Upper lobe of left lung (tissue), 6 donors: ENCODE results near the gene CACNA2D2. TPM values are rescaled to one million over a fixed set of nuclear protein-coding genes. Genes with fewer than 3 reads are reported as not detected.
A peak's percentile ranks its signal among the peaks of the same experiment; 100 is the strongest.

ENCODE experiments used
- ATAC-seq, 2 donors: fragments of 200-7000 bp; cut with Tn5 transposase; one replicate each; pipeline ENCODE4 v1.9.1; 2022; ENCODE audit warnings: mild to moderate bottlenecking in 2 of 2, moderate library complexity in 2 of 2; ENCODE audit not compliant: low FRiP score in 2 of 2
- DNase-seq, 2 donors: peaks; one replicate each; pipeline ENCODE4 v3.0.0-alpha.2; 2019 to 2020
- H3K27ac ChIP-seq, 4 donors: fragments of 200-600 bp; sonication (generic); one replicate each; pipeline ENCODE4 v1.5.1; 2016 to 2019
- H3K27me3 ChIP-seq, 4 donors: fragments of 200-600 bp; sonication (generic); one replicate each; pipeline ENCODE4 v1.5.1; 2017 to 2019
- H3K36me3 ChIP-seq, 4 donors: fragments of 200-600 bp; sonication (generic); one replicate each; pipeline ENCODE4 v1.5.1; 2016 to 2019
- H3K4me1 ChIP-seq, 4 donors: fragments of 200-600 bp; sonication (generic); one replicate each; pipeline ENCODE4 v1.5.1; 2018 to 2019
- H3K4me3 ChIP-seq, 4 donors: fragments of 200-600 bp; sonication (generic); one replicate each; pipeline ENCODE4 v1.5.1; 2017 to 2019; ENCODE audit warnings: mild to moderate bottlenecking in 2 of 4, moderate library complexity in 1 of 4
- H3K9me3 ChIP-seq, 4 donors: fragments of 200-600 bp; sonication (generic); one replicate each; pipeline ENCODE4 v1.5.1; 2018 to 2019
- EP300 ChIP-seq, 4 donors: sonication (generic); formaldehyde crosslinking; IDR thresholded peaks; one replicate each; pipeline ENCODE4 v1.5.1; 2017; ENCODE audit warnings: antibody characterized with exemption in 4 of 4, control low read depth in 2 of 4
- POLR2A ChIP-seq, 4 donors: fragments of 450-650 bp; IDR thresholded peaks; one replicate each; pipeline ENCODE4 v1.5.1; 2016 to 2017; ENCODE audit warnings: antibody characterized with exemption in 4 of 4, mild to moderate bottlenecking in 2 of 4
- POLR2AphosphoS5 ChIP-seq, 2 donors: sonication (generic); formaldehyde crosslinking; IDR thresholded peaks; one replicate each; pipeline ENCODE4 v1.5.1; 2017; ENCODE audit warnings: antibody characterized with exemption in 2 of 2
- WGBS, 2 donors: methylation state at CpG; one replicate each; pipeline ENCODE4 v1.1.5; 2017 to 2018; 5-methylcytosine and 5-hydroxymethylcytosine counted together
- total RNA-seq, 6 donors: library from RNA; depleted of rRNA in 4 of 6; stranded (reverse); fragments of >200 nt in 4 of 6; gene quantifications; one replicate each; pipeline versions ENCODE4 v1.1.0 to v1.2.1, GENCODE V29; 2016 to 2021
- TF ChIP-seq, protein P1 (sequence below), 6 experiments: fragments of 450-650 bp in 4 of 6; fragments of 200-600 bp in 2 of 6; sonication (generic) in 2 of 6; IDR thresholded peaks; one replicate each; pipeline ENCODE4 v1.5.1; 2016 to 2019; ENCODE audit warnings: antibody characterized with exemption in 6 of 6
- donor health status: DM: no; HTN: no; CAD: no; lungs with moderate emphysema.
- donor health status: DM: no; HTN: yes; CAD: no; lungs with severe emphysema.

Gene CACNA2D2
- total RNA-seq, 6 donors from 2014 or later: 71.5 to 213 (median 113) TPM

DNA sequence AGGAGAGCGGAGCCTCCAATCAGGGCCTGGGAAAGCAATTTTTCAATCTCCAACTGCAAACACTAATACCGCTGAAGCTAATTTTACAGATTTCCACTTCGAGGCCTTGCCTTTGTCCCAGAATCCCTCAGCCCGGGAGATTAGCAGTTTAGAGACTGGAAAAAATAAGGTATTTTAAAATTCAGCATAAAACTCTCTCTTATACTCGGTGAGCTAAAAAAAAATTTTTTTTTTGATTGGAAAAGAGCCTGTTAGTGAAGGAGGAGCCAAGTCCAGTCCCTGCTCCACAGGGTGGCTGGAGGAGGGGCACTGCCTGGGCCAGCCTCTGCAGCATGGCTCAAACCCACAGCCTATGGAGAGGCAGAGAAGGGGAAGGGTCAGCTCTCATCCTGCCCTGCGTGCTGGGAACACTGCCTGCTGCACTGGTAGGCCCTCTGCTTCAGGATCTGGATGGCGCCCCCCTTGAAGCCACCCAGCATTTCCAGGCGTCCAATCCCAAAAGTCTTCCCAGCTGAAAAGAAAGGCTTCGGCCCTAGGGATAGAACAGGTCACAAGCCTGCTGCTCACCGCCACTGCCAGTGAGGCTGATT, 48.9 kb downstream of the CACNA2D2 start:
- Histone ChIP-seq H3K9me3 (no peaks in the 10 kb centered on the region), H3K4me3 (no peak overlapping the region), H3K36me3 (no peaks in the 10 kb centered on the region), H3K27ac (peak overlapping the region in 2 of 4 donors; percentile 10 to 30), H3K4me1 (peaks cover 5 to 35% (median 17%) of the 10 kb centered on the region in 4 donors), H3K27me3 (no peaks in the 10 kb centered on the region)
- DNase-seq: peak in 1 of 2 donors; percentile 22
- ATAC-seq: no peak
- WGBS, 2 donors: 75 to 87% methylated on average over 6 to 10 of the region's 10 CpGs
- TF ChIP-seq POLR2A (IDR thresholded peaks at IDR 0.05): no peak
- TF ChIP-seq, protein P1, sequence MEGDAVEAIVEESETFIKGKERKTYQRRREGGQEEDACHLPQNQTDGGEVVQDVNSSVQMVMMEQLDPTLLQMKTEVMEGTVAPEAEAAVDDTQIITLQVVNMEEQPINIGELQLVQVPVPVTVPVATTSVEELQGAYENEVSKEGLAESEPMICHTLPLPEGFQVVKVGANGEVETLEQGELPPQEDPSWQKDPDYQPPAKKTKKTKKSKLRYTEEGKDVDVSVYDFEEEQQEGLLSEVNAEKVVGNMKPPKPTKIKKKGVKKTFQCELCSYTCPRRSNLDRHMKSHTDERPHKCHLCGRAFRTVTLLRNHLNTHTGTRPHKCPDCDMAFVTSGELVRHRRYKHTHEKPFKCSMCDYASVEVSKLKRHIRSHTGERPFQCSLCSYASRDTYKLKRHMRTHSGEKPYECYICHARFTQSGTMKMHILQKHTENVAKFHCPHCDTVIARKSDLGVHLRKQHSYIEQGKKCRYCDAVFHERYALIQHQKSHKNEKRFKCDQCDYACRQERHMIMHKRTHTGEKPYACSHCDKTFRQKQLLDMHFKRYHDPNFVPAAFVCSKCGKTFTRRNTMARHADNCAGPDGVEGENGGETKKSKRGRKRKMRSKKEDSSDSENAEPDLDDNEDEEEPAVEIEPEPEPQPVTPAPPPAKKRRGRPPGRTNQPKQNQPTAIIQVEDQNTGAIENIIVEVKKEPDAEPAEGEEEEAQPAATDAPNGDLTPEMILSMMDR (IDR thresholded peaks at IDR 0.05): no peak
- TF ChIP-seq POLR2AphosphoS5 (IDR thresholded peaks at IDR 0.05): no peak
- TF ChIP-seq EP300 (IDR thresholded peaks at IDR 0.05): no peak

DNA sequence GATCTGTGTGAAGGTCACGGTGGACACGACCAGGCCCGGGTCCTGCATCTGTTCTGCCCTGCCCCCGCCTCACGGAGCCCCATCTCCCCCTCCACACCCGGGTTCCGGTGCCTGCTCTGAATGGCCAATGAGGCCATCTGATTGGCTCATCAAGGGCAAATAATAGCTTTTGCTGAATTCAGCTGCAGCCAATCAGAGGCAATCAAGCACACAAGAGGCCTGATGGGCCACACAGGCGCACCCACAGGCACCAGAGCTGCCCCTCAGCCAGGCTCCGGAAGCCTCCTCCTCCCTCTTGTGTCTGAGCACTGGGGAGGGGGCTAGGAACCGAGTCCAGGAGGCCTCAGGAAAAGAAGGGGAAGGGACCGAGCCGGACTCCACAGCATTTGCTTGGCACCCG, 49.5 kb downstream of the CACNA2D2 start:
- ATAC-seq: no peak
- no peak for DNase-seq
- WGBS, 2 donors: 78 to 88% methylated on average over 11 to 13 of the region's 13 CpGs

DNA sequence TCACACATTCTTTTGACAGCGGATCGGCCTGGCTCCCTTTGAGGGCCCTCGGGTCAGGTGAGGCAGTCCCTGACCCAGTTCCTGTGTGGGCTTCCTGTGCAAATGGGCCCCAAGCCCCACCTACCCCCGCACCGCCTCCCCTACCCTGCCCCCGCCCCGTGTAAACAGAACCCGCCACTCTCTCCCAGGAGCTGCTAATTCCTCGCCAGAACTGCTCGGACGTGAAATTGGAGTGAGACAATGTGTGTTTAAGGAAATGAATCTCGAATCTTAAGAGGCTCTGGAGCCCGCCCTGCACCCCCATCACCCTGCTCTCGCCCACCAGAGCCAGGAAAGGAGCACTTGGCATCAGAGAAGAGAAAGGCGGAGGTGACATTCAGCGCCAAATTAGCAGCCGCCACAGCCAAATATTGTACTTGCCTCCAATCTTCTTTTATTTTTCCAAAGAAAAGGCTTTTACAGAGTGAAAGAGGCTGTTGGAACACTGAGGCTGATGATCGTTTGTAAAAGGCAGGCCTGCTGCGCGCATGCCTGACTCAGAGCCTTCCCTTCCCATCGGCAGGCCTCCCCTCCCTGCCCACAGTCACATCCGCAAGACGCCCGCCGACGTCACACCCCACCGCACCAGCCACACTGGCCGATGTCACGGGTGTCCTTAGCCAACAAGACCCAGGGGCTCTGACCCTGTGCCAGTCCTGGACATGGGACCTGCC, 53.1 kb downstream of the CACNA2D2 start:
- ATAC-seq: peak; percentile 74 to 79
- DNase-seq: peak; percentile 94 to 95
- WGBS, 2 donors: 25 to 31% methylated on average over 21 to 29 of the region's 29 CpGs
- Histone ChIP-seq H3K9me3 (no peaks in the 10 kb centered on the region), H3K4me3 (peak overlapping the region in 3 of 4 donors; percentile 14 to 35 (median 20)), H3K4me1 (peaks cover 10 to 73% (median 51%) of the 10 kb centered on the region in 4 donors), H3K27ac (peak overlapping the region; percentile 77 to 91 (median 83)), H3K27me3 (no peaks in the 10 kb centered on the region), H3K36me3 (no peaks in the 10 kb centered on the region)
- TF ChIP-seq POLR2A (IDR thresholded peaks at IDR 0.05) (peak in 1 of 4 donors; percentile 67), EP300 (IDR thresholded peaks at IDR 0.05) (peak in 1 of 4 donors; percentile 83), POLR2AphosphoS5 (IDR thresholded peaks at IDR 0.05) (peak in 1 of 2 donors; percentile 56)
- TF ChIP-seq, protein P1 (IDR thresholded peaks at IDR 0.05): no peak

More for the DNA sequence above, 49.5 kb downstream of the CACNA2D2 start:
- Histone ChIP-seq H3K27ac (peak overlapping the region in 2 of 4 donors; percentile 10 to 30), H3K4me3 (no peak overlapping the region), H3K36me3 (no peaks in the 10 kb centered on the region), H3K27me3 (no peaks in the 10 kb centered on the region), H3K4me1 (peaks cover 9 to 41% (median 21%) of the 10 kb centered on the region in 4 donors), H3K9me3 (no peaks in the 10 kb centered on the region)
- no peak for TF ChIP-seq POLR2AphosphoS5 (IDR thresholded peaks at IDR 0.05)
- no peak for TF ChIP-seq POLR2A (IDR thresholded peaks at IDR 0.05)
- TF ChIP-seq, protein P1 (IDR thresholded peaks at IDR 0.05): no peak
- no peak for TF ChIP-seq EP300 (IDR thresholded peaks at IDR 0.05)

DNA sequence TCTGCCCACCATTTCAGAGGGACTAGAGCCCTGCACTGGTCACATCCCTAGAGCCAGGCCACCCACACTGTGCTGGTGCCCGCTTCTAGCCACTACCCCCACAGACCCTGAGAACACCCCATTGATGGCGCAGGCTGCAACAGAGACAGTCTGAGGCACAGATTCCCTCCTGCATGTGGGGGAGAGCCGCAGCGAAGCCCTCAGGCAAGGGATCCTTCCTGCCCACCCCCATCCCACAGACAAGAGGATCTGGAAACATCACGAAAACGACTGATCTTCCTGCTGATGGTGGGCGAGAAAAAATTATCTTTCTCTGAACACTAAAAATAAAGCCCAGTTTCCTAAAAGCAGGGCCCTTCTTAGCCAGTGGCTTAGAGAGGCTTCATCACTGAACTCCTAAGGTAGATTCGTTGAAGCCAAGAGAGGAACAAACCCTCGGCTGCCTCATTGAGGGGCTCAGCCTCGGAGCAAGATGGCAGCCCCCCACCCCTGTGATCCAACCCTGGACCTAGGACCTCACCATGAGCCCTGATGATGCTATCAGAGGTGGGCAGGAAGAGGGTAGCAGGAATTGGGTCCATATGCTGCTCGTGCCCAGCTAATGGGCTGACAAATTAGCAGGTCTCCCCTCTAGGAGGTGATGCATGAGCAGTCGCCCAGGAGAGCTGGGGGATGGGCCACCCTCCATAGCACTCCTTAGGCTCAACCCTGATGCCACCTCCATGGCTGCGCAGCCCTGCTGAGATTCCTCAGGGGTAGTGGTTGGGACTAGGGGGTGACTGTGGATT, 54.5 kb downstream of the CACNA2D2 start:
- 82 to 86% methylated on average over 9 to 13 of the region's 13 CpGs for WGBS, 2 donors
- Histone ChIP-seq H3K9me3 (no peaks in the 10 kb centered on the region), H3K27ac (peak overlapping the region; percentile 77 to 91 (median 83)), H3K36me3 (no peaks in the 10 kb centered on the region), H3K4me3 (no peak overlapping the region), H3K27me3 (no peaks in the 10 kb centered on the region), H3K4me1 (peaks cover 18 to 87% (median 61%) of the 10 kb centered on the region in 4 donors)
- no peak for ATAC-seq
- TF ChIP-seq EP300 (IDR thresholded peaks at IDR 0.05): no peak
- TF ChIP-seq, protein P1 (IDR thresholded peaks at IDR 0.05): no peak
- no peak for TF ChIP-seq POLR2A (IDR thresholded peaks at IDR 0.05)
- no peak for TF ChIP-seq POLR2AphosphoS5 (IDR thresholded peaks at IDR 0.05)
- no peak for DNase-seq
